BJ (cell line): Measurements from ENCODE around the gene KLRC4. TPM values are rescaled to one million over a fixed set of nuclear protein-coding genes. Genes with fewer than 3 reads are reported as not detected.

Source experiments
- CTCF ChIA-PET: fragments of 350-600 bp; formaldehyde crosslinking; extraction: SDS; loops from one replicate; lab custom pipeline; 2021; ENCODE audit warnings: antibody characterized with exemption, inconsistent platforms; lab: Yijun Ruan, JAX
- POLR2A ChIA-PET: fragments of 300-600 bp; sonication (Branson Sonifier 250); formaldehyde crosslinking; extraction: SDS; loops from one replicate; lab custom pipeline; 2021; ENCODE audit warnings: antibody characterized with exemption; lab: Charles Lee
- DNase-seq: peaks from one replicate; pipeline ENCODE4 v3.0.0-alpha.2; 2011; ENCODE audit warnings: low read depth
- H3K27me3 ChIP-seq: 2 replicates; pipeline ENCODE4 v1.6.0; 2011; ENCODE audit warnings: low read length; ENCODE audit not compliant: control insufficient read depth, insufficient read depth
- H3K36me3 ChIP-seq: 2 replicates; pipeline ENCODE4 v1.5.1; 2011; ENCODE audit warnings: low read length; ENCODE audit not compliant: control insufficient read depth, insufficient read depth
- H3K4me3 ChIP-seq: 2 replicates; pipeline ENCODE4 v1.5.1; 2011; ENCODE audit warnings: low read depth, mild to moderate bottlenecking, control low read depth, low read length
- polyA minus RNA-seq: library from RNA; depleted of rRNA, polyadenylated mRNA; stranded (reverse); fragments of >200 nt; gene quantifications from 2 replicates; pipeline ENCODE4 v1.2.3, GENCODE V29; 2011; rRNA and poly(A)+ RNA removed
- polyA plus RNA-seq: library from polyadenylated mRNA; depleted of rRNA; stranded (reverse); fragments of >200 nt; gene quantifications from 2 replicates; pipeline ENCODE4 v1.2.3, GENCODE V29; 2011; rRNA removed
- TF ChIP-seq, protein P1 (sequence below): IDR thresholded peaks from 2 replicates; pipeline ENCODE4 v1.5.1; 2011; ENCODE audit warnings: low read depth, mild to moderate bottlenecking, control low read depth, inconsistent platforms, low read length, moderate library complexity; ENCODE audit not compliant: insufficient read depth

KLRC4 gene
- polyA plus RNA-seq (not detected in 2 replicates), polyA minus RNA-seq (not detected in 2 replicates)

DNA sequence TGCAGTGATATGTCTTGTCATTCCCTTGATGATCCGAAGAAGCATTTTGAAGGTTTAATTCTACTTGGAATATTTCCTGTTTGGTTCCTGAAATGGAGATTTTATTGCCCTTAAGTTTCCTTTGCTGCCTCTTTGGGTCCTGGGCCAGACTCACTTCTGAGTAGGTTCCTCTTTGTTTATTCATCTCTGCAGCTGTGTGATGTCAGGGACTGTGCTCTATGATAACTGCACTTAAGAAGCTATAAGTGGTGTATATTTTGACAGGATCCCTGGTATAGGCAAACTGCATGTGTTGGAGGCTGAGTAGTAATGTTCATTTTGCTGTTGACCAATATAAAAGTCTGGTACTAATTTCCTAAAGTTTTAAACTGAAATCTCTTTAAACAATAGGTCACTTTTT, at the start of gene KLRC4:
TSS of gene KLRC4 (minus strand) at position 366 of the 400 bp plus-strand sequence. CDS start at position 184, 182 bp downstream.
- DNase-seq, result no peak
- ChIA-PET CTCF (no interaction called here), POLR2A (no interaction called here)
- H3K27me3 ChIP-seq, result no peaks in the 10 kb centered on the region
- TF ChIP-seq, protein P1, sequence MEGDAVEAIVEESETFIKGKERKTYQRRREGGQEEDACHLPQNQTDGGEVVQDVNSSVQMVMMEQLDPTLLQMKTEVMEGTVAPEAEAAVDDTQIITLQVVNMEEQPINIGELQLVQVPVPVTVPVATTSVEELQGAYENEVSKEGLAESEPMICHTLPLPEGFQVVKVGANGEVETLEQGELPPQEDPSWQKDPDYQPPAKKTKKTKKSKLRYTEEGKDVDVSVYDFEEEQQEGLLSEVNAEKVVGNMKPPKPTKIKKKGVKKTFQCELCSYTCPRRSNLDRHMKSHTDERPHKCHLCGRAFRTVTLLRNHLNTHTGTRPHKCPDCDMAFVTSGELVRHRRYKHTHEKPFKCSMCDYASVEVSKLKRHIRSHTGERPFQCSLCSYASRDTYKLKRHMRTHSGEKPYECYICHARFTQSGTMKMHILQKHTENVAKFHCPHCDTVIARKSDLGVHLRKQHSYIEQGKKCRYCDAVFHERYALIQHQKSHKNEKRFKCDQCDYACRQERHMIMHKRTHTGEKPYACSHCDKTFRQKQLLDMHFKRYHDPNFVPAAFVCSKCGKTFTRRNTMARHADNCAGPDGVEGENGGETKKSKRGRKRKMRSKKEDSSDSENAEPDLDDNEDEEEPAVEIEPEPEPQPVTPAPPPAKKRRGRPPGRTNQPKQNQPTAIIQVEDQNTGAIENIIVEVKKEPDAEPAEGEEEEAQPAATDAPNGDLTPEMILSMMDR, result no peak
- H3K36me3 ChIP-seq, result no peaks in the 10 kb centered on the region
- H3K4me3 ChIP-seq, result no peak within 1 kb of the TSS

DNA sequence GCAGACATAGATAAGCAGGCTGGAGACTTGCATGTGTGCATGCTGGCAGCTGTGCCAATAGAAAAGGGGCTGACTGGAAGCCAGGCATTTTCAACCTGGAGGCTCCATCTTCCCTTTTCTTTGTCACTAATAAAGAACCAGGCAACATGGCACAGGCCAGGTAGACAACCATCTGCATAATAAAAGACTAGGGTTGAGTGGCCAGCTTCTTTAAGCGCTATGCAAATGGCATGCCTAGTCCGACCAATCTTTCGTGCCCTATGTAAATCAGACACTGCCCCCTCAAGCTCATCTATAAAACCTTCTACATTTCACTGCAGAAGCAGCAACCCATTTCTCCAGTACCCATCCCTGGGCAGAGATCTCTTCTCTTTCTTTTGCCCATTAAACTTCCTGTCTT, 48.2 kb upstream of the KLRC4 start:
- DNase-seq, result no peak
- H3K36me3 ChIP-seq, result no peaks in the 10 kb centered on the region
- ChIA-PET CTCF (no interaction called here), POLR2A (no interaction called here)
- no peaks in the 10 kb centered on the region for H3K27me3 ChIP-seq
- TF ChIP-seq, protein P1, result no peak
- H3K4me3 ChIP-seq, result no peak overlapping the region

DNA sequence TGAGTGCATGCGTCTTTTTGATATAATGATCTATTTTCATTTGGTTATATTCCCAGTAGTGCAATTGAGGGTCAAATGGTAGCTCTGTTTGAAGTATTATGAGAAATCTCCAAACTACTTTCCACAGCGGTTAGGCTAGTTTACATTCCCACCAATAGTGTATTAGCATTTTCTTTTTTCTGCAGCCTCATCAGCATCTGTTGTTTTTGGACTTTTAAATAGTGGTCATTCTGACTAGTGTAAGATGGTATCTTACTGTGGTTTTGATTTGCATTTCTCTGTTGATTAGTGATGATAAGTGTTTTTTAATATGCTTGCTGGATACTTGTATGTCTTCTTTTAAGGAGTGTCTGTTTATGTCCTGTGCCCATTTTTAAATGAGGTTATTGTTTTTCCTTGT, 47.3 kb upstream of the KLRC4 start:
- no peak overlapping the region for H3K4me3 ChIP-seq
- no peaks in the 10 kb centered on the region for H3K27me3 ChIP-seq
- TF ChIP-seq, protein P1, result no peak
- no peaks in the 10 kb centered on the region for H3K36me3 ChIP-seq
- ChIA-PET CTCF (no interaction called here), POLR2A (no interaction called here)
- DNase-seq, result no peak

DNA sequence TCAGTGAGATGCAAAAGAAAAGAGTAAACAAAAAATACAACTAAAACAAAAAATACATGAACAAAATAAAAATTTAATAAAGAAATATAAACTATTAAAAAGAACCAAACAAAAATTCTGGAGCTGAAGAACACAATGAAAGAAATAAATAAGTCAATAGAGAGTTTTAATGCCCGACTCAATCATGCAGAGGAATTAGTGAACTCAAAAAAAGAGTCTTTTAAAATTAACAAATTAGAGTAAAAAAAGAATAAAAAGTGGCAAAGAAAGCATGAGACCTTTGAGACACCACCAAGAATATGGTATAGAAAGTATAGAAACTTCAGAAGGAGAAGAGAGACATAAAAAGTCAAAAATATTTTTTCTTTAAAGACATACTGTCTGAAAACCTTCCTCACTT, 46.2 kb upstream of the KLRC4 start:
- no peaks in the 10 kb centered on the region for H3K36me3 ChIP-seq
- no peak overlapping the region for H3K4me3 ChIP-seq
- no peaks in the 10 kb centered on the region for H3K27me3 ChIP-seq
- CTCF ChIA-PET, result no interaction called here
- no peak for DNase-seq
- TF ChIP-seq, protein P1, result no peak
- POLR2A ChIA-PET, result no interaction called here

DNA sequence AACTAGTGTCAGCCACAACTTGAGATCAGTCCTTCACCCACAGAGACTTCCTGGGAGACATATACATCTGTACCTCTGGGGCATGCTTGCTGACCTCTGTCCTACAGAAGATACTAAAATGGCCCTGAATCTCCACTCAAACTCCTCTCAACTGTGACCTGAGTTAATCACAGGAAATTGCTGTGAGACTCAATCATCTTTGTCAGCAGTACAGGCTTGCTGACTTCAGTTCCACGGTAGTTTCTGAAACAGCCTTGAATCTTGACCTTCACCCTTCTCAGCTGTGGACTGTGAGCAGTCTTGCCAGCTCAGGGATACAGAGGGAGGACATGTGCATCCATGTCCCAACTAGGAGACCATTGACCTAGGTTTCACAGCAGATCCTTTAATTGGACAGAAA, 45.0 kb upstream of the KLRC4 start:
- TF ChIP-seq, protein P1, result no peak
- H3K27me3 ChIP-seq, result no peaks in the 10 kb centered on the region
- ChIA-PET CTCF (no interaction called here), POLR2A (no interaction called here)
- no peaks in the 10 kb centered on the region for H3K36me3 ChIP-seq
- H3K4me3 ChIP-seq, result no peak overlapping the region
- no peak for DNase-seq
